GM12878 (cell line): ENCODE measurements around the gene MAST1. TPM values are rescaled to one million over a fixed set of nuclear protein-coding genes. Genes with fewer than 3 reads are reported as not detected.

Experiments
- BCL11A ChIP-seq: IDR thresholded peaks from 2 replicates; pipeline ENCODE4 v1.6.1; 2011; ENCODE audit warnings: low read depth, low read length
- CBX3 ChIP-seq: fragments of 200-600 bp; sonication (generic); IDR thresholded peaks from 2 replicates; pipeline ENCODE4 v1.6.1; 2016; ENCODE audit warnings: low read depth, borderline replicate concordance
- EED ChIP-seq: sonication (generic); IDR thresholded peaks from 2 replicates; pipeline ENCODE4 v1.6.1; 2016; ENCODE audit warnings: antibody characterized with exemption, low read depth
- FOXK2 ChIP-seq: fragments of 450-650 bp; IDR thresholded peaks from 2 replicates; pipeline ENCODE4 v1.6.1; 2017; ENCODE audit warnings: mild to moderate bottlenecking, moderate library complexity
- FOXM1 ChIP-seq: IDR thresholded peaks from 2 replicates; pipeline ENCODE4 v1.6.1; 2012; ENCODE audit warnings: low read depth, mild to moderate bottlenecking, inconsistent platforms, low read length, moderate library complexity
- HDAC6 ChIP-seq: fragments of 200-600 bp; sonication (generic); IDR thresholded peaks from one replicate; pipeline ENCODE4 v1.8.0; 2017; ENCODE audit warnings: antibody characterized with exemption; ENCODE audit not compliant: unreplicated experiment
- IKZF1 ChIP-seq: fragments of 450-650 bp; conservative IDR thresholded peaks from 2 replicates; pipeline ENCODE4 v1.6.1; 2017; ENCODE audit warnings: antibody characterized with exemption, mild to moderate bottlenecking
- KAT2A ChIP-seq: conservative IDR thresholded peaks from 2 replicates; pipeline ENCODE4 v1.6.1; 2011; ENCODE audit warnings: low read depth, low read length; ENCODE audit not compliant: control insufficient read depth
- MEF2A ChIP-seq: IDR thresholded peaks from 2 replicates; pipeline ENCODE4 v1.6.1; 2011; ENCODE audit warnings: low read depth, mild to moderate bottlenecking, low read length, moderate library complexity; ENCODE audit not compliant: insufficient read depth
- MEF2B ChIP-seq: fragments of 450-650 bp; IDR thresholded peaks from 2 replicates; pipeline ENCODE4 v1.6.1; 2018; ENCODE audit warnings: mild to moderate bottlenecking, moderate library complexity; ENCODE audit not compliant: partially characterized antibody, poor library complexity, severe bottlenecking
- MXI1 ChIP-seq: fragments of 150-350 bp; IDR thresholded peaks from 2 replicates; pipeline ENCODE4 v1.6.1; 2011; ENCODE audit warnings: low read depth, mild to moderate bottlenecking, inconsistent platforms, low read length, improper control_type of control experiment
- NFXL1 ChIP-seq: fragments of 450-650 bp; IDR thresholded peaks from 2 replicates; pipeline ENCODE4 v1.6.1; 2017; ENCODE audit warnings: antibody characterized with exemption, mild to moderate bottlenecking, borderline replicate concordance
- NFYB ChIP-seq: IDR thresholded peaks from 2 replicates; pipeline ENCODE4 v1.6.1; 2011; ENCODE audit warnings: low read depth, mild to moderate bottlenecking, low read length, improper control_type of control experiment, moderate library complexity; ENCODE audit not compliant: insufficient read depth
- PAX8 ChIP-seq: fragments of 450-650 bp; IDR thresholded peaks from 2 replicates; pipeline ENCODE4 v1.6.1; 2017; ENCODE audit warnings: mild to moderate bottlenecking, moderate library complexity
- POLR2A ChIP-seq: IDR thresholded peaks from 2 replicates; pipeline ENCODE4 v1.6.1; 2011; ENCODE audit warnings: low read depth, mild to moderate bottlenecking, low read length
- POU2F2 ChIP-seq: IDR thresholded peaks from 3 replicates; pipeline ENCODE4 v1.6.1; 2011; ENCODE audit warnings: low read depth, mild to moderate bottlenecking, low read length, borderline replicate concordance
- RAD21 ChIP-seq: IDR thresholded peaks from 2 replicates; pipeline ENCODE4 v1.6.1; 2011; ENCODE audit warnings: mild to moderate bottlenecking, low read depth, low read length, moderate library complexity; ENCODE audit not compliant: insufficient read depth
- RFX5 ChIP-seq: IDR thresholded peaks from 2 replicates; pipeline ENCODE4 v1.6.1; 2011; ENCODE audit warnings: low read depth, low read length, improper control_type of control experiment
- STAT3 ChIP-seq: IDR thresholded peaks from 2 replicates; pipeline ENCODE4 v1.6.1; 2011; ENCODE audit warnings: low read depth, low read length, improper control_type of control experiment
- TCF3 ChIP-seq: IDR thresholded peaks from 2 replicates; pipeline ENCODE4 v1.6.1; 2012; ENCODE audit warnings: low read depth, mild to moderate bottlenecking, low read length, borderline replicate concordance; ENCODE audit not compliant: insufficient read depth
- ZNF217 ChIP-seq: fragments of 450-650 bp; IDR thresholded peaks from 2 replicates; pipeline ENCODE4 v1.6.1; 2017; ENCODE audit warnings: antibody characterized with exemption, mild to moderate bottlenecking
- ZZZ3 ChIP-seq: IDR thresholded peaks from 2 replicates; pipeline ENCODE4 v1.6.1; 2011; ENCODE audit warnings: low read depth; ENCODE audit not compliant: control insufficient read depth, insufficient read length
- polyA plus RNA-seq, 11 experiments: library from polyadenylated mRNA; depleted of rRNA in 4 of 11; unstranded in 6 of 11; stranded (reverse) in 5 of 11; fragments of >200 nt; fragmentation: Nextera tagmentation in 4 of 11; fragmentation: Illumina TruSeq in 1 of 11; extraction: Ambion mirVana in 4 of 11; extraction: Trizol in 1 of 11; gene quantifications; 1 replicate in 1 of 11; 2 replicates in 10 of 11; pipeline versions ENCODE4 v1.2.1 to v1.2.3, GENCODE V29; 2011 to 2016; ENCODE audit warnings: inconsistent platforms in 2 of 11, missing spikeins in 2 of 11, low read depth in 1 of 11
- total RNA-seq, 4 experiments: library from RNA; depleted of rRNA in 3 of 4; stranded (reverse); fragments of >200 nt in 3 of 4; fragmentation: Illumina TruSeq in 1 of 4; extraction: Trizol in 1 of 4; gene quantifications; 2 replicates each; pipeline versions ENCODE4 v1.2.1 to v1.2.3, GENCODE V29; 2013 to 2021
- TF ChIP-seq, protein P1 (sequence below): fragments of 450-650 bp; IDR thresholded peaks from 2 replicates; pipeline ENCODE4 v1.6.1; 2017; ENCODE audit warnings: mild to moderate bottlenecking, low read depth, inconsistent platforms; ENCODE audit not compliant: poor library complexity, severe bottlenecking
- TF ChIP-seq, protein P2 (sequence below): IDR thresholded peaks from 2 replicates; pipeline ENCODE4 v1.6.1; 2011; ENCODE audit warnings: low read depth, mild to moderate bottlenecking, low read length, moderate library complexity, borderline replicate concordance; ENCODE audit errors: extremely low read depth
- TF ChIP-seq, protein P3 (sequence below): fragments of 450-650 bp; IDR thresholded peaks from 2 replicates; pipeline ENCODE4 v1.6.1; 2017; ENCODE audit warnings: borderline replicate concordance
- TF ChIP-seq, protein P4 (sequence below): fragments of 450-650 bp; IDR thresholded peaks from 2 replicates; pipeline ENCODE4 v1.6.1; 2017; ENCODE audit warnings: low read depth, mild to moderate bottlenecking, moderate library complexity

MAST1 gene
- total and polyA plus RNA-seq, 10 of the 15 experiments (the other 5 are each of a cell fraction or from before 2014, with no cell fraction given), result 0.08 to 0.79 (median 0.44) TPM; not detected in 1

DNA sequence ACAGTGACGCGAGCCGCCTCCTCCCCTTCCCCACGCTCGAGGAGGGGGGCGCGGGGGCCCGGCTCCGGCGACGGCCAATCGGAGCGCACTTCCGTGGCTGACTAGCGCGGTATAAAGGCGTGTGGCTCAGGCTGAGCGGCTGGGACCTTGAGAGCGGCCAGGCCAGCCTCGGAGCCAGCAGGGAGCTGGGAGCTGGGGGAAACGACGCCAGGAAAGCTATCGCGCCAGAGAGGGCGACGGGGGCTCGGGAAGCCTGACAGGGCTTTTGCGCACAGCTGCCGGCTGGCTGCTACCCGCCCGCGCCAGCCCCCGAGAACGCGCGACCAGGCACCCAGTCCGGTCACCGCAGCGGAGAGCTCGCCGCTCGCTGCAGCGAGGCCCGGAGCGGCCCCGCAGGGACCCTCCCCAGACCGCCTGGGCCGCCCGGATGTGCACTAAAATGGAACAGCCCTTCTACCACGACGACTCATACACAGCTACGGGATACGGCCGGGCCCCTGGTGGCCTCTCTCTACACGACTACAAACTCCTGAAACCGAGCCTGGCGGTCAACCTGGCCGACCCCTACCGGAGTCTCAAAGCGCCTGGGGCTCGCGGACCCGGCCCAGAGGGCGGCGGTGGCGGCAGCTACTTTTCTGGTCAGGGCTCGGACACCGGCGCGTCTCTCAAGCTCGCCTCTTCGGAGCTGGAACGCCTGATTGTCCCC, 46.8 kb upstream of the MAST1 start, which contains the start of gene JUNB (continued):
- TF ChIP-seq NFYB (peak; percentile 67; the same call in 1 of the 2 replicates), RAD21 (peak; percentile 18; the same call in 1 of the 2 replicates), KAT2A (no peak), POLR2A (peak; percentile 100), NFXL1 (no peak), ZNF217 (no peak), STAT3 (no peak), BCL11A (peak; percentile 40; the same call in 1 of the 2 replicates), TCF3 (peak; percentile 98), EED (peak; percentile 69), FOXM1 (no peak), MEF2B (peak; percentile 51), CBX3 (no peak), HDAC6 (peak; percentile 96), FOXK2 (no peak), ZZZ3 (no peak), PAX8 (no peak), MXI1 (peak; percentile 94), MEF2A (peak; percentile 72; the same call in 1 of the 2 replicates), RFX5 (0 out of 2 replicates have a peak, but pooled peaks have one; percentile 32), IKZF1 (peak; percentile 93), POU2F2 (peak; percentile 100)
- TF ChIP-seq, protein P1, sequence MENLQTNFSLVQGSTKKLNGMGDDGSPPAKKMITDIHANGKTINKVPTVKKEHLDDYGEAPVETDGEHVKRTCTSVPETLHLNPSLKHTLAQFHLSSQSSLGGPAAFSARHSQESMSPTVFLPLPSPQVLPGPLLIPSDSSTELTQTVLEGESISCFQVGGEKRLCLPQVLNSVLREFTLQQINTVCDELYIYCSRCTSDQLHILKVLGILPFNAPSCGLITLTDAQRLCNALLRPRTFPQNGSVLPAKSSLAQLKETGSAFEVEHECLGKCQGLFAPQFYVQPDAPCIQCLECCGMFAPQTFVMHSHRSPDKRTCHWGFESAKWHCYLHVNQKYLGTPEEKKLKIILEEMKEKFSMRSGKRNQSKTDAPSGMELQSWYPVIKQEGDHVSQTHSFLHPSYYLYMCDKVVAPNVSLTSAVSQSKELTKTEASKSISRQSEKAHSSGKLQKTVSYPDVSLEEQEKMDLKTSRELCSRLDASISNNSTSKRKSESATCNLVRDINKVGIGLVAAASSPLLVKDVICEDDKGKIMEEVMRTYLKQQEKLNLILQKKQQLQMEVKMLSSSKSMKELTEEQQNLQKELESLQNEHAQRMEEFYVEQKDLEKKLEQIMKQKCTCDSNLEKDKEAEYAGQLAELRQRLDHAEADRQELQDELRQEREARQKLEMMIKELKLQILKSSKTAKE, result no peak
- TF ChIP-seq, protein P2, sequence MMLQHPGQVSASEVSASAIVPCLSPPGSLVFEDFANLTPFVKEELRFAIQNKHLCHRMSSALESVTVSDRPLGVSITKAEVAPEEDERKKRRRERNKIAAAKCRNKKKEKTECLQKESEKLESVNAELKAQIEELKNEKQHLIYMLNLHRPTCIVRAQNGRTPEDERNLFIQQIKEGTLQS, result no peak
- TF ChIP-seq, protein P3, sequence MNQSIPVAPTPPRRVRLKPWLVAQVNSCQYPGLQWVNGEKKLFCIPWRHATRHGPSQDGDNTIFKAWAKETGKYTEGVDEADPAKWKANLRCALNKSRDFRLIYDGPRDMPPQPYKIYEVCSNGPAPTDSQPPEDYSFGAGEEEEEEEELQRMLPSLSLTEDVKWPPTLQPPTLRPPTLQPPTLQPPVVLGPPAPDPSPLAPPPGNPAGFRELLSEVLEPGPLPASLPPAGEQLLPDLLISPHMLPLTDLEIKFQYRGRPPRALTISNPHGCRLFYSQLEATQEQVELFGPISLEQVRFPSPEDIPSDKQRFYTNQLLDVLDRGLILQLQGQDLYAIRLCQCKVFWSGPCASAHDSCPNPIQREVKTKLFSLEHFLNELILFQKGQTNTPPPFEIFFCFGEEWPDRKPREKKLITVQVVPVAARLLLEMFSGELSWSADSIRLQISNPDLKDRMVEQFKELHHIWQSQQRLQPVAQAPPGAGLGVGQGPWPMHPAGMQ, result no peak
- TF ChIP-seq, protein P4, sequence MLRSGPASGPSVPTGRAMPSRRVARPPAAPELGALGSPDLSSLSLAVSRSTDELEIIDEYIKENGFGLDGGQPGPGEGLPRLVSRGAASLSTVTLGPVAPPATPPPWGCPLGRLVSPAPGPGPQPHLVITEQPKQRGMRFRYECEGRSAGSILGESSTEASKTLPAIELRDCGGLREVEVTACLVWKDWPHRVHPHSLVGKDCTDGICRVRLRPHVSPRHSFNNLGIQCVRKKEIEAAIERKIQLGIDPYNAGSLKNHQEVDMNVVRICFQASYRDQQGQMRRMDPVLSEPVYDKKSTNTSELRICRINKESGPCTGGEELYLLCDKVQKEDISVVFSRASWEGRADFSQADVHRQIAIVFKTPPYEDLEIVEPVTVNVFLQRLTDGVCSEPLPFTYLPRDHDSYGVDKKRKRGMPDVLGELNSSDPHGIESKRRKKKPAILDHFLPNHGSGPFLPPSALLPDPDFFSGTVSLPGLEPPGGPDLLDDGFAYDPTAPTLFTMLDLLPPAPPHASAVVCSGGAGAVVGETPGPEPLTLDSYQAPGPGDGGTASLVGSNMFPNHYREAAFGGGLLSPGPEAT, result peak; percentile 67; the same call in 1 of the 2 replicates
